Esophagus squamous epithelium (tissue), 4 donors: Measurements from ENCODE around the gene HOXB8.

ENCODE experiments used
- CTCF ChIP-seq, 6 experiments: fragments of 450-650 bp in 4 of 6; fragments of 200-600 bp in 2 of 6; sonication (generic) in 2 of 6; IDR thresholded peaks; one replicate each; pipeline ENCODE4 v1.5.1; 2016 to 2019; ENCODE audit warnings: antibody characterized with exemption in 6 of 6, mild to moderate bottlenecking in 4 of 6, moderate library complexity in 4 of 6
- POLR2A ChIP-seq, 4 donors: fragments of 450-650 bp; IDR thresholded peaks; one replicate each; pipeline ENCODE4 v1.6.1; 2017; ENCODE audit warnings: antibody characterized with exemption in 4 of 4, mild to moderate bottlenecking in 4 of 4, moderate library complexity in 3 of 4

DNA sequence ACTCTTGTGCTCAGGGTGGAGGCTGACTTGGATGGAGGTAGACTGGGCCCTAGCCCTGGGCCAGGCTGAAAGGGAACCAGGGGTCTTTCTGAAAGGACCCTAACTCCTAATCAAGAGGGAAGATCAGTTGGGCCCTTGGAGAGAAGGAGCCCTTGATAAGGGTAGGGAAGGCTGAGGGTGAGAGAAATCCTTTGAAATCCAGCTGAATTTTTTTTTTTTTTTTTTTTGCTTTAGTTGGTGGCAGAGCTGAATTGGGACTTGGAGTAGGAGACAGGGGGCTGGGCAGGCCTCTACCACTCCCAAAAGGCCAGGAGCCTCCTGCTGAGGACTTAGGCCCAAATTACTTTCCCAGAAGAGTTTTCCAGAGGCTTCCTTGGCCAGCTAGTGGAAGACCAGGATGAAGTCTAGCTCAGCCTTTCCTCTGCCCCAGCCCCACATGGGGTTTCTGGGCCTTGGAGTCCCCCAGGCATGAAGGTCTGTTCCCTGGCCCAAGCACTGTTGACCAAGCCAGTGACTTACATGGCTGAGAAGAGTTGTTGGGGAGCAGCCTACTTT is 24.4 kb downstream of the HOXB8 start:
- TF ChIP-seq POLR2A (IDR thresholded peaks at IDR 0.05) (no peak), CTCF (IDR thresholded peaks at IDR 0.05) (no peak)
